Osteoblast (primary cell): ENCODE data around the gene NUP160. TPM values are rescaled to one million over a fixed set of nuclear protein-coding genes. Genes with fewer than 3 reads are reported as not detected.
A peak's percentile ranks its signal among the peaks of the same experiment; 100 is the strongest.
"Not testable (repeated sequence)": the region's sequence is repeated elsewhere in the genome, so short reads cannot be mapped to it uniquely, and the experiment has no call there.

ENCODE experiments used
- DNase-seq: peaks from one replicate; pipeline ENCODE4 v3.0.0; 2011; ENCODE audit warnings: low spot score, mixed read lengths; ENCODE audit not compliant: insufficient read length; ENCODE audit errors: missing footprints
- H2AFZ ChIP-seq: 2 replicates; pipeline ENCODE4 v1.6.0; 2011; ENCODE audit warnings: mild to moderate bottlenecking, low read length
- H3K27ac ChIP-seq: 2 replicates; pipeline ENCODE4 v1.5.1; 2011; ENCODE audit warnings: mild to moderate bottlenecking, low read depth, low read length, moderate library complexity
- H3K27me3 ChIP-seq: 2 replicates; pipeline ENCODE4 v1.6.0; 2012; ENCODE audit warnings: mild to moderate bottlenecking, control low read depth, inconsistent platforms, low read length, moderate library complexity; ENCODE audit not compliant: insufficient read depth
- H3K36me3 ChIP-seq: 2 replicates; pipeline ENCODE4 v1.5.1; 2011; ENCODE audit warnings: mild to moderate bottlenecking, low read length, control low read depth, moderate library complexity; ENCODE audit not compliant: insufficient read depth
- H3K4me1 ChIP-seq: 2 replicates; pipeline ENCODE4 v1.5.1; 2011; ENCODE audit warnings: mild to moderate bottlenecking, low read length, control low read depth, moderate library complexity; ENCODE audit not compliant: insufficient read depth
- H3K4me2 ChIP-seq: 2 replicates; pipeline ENCODE4 v1.6.0; 2011; ENCODE audit warnings: mild to moderate bottlenecking, low read length; ENCODE audit not compliant: insufficient read depth
- H3K4me3 ChIP-seq: fragments of 200-600 bp; sonication (generic); 3 replicates; pipeline ENCODE4 v1.5.1; 2012; ENCODE audit warnings: mild to moderate bottlenecking, low read length, inconsistent platforms; ENCODE audit not compliant: insufficient read depth
- H3K79me2 ChIP-seq: 2 replicates; pipeline ENCODE4 v1.6.0; 2012; ENCODE audit warnings: mild to moderate bottlenecking, low read length, control low read depth, inconsistent platforms; ENCODE audit not compliant: insufficient read depth
- H3K9me3 ChIP-seq: 2 replicates; pipeline ENCODE4 v1.5.1; 2011; ENCODE audit warnings: low read depth, low read length, control low read depth
- H4K20me1 ChIP-seq: 2 replicates; pipeline ENCODE4 v1.6.0; 2012; ENCODE audit warnings: mild to moderate bottlenecking, low read length, control low read depth; ENCODE audit not compliant: insufficient read depth
- CTCF ChIP-seq: IDR thresholded peaks from 2 replicates; pipeline ENCODE4 v1.5.1; 2011; ENCODE audit warnings: mild to moderate bottlenecking, low read depth, low read length, moderate library complexity; ENCODE audit errors: extremely low read depth
- total RNA-seq: library from RNA; depleted of rRNA; stranded (reverse); fragments of >200 nt; gene quantifications from 2 replicates; pipeline ENCODE4 v1.2.3, GENCODE V29; 2012

Gene NUP160
- total RNA-seq, 1 donor, result 27.1 TPM

GRCh38 chr11:47778878-47779483, 69.2 kb downstream of the NUP160 start:
- peaks cover 59% of the 10 kb centered on the region for H3K36me3 ChIP-seq
- no peaks in the 10 kb centered on the region for H4K20me1 ChIP-seq
- no peak overlapping the region for H3K4me2 ChIP-seq
- no peaks in the 10 kb centered on the region for H3K4me1 ChIP-seq
- TF ChIP-seq CTCF, result no peak
- no peaks in the 10 kb centered on the region for H3K9me3 ChIP-seq
- H2AFZ ChIP-seq, result no peak overlapping the region
- no peaks in the 10 kb centered on the region for H3K27me3 ChIP-seq
- no peaks in the 10 kb centered on the region for H3K79me2 ChIP-seq
- peak; percentile 17 for DNase-seq
- no peak overlapping the region for H3K4me3 ChIP-seq
- H3K27ac ChIP-seq, result no peak overlapping the region

GRCh38 chr11:47775240-47775869, 72.8 kb downstream of the NUP160 start:
- H3K79me2 ChIP-seq, result no peaks in the 10 kb centered on the region
- TF ChIP-seq CTCF, result no peak
- no peak overlapping the region for H3K27ac ChIP-seq
- no peak for DNase-seq
- no peaks in the 10 kb centered on the region for H3K27me3 ChIP-seq
- H3K4me1 ChIP-seq, result no peaks in the 10 kb centered on the region
- H3K4me2 ChIP-seq, result no peak overlapping the region
- H3K36me3 ChIP-seq, result peaks cover 40% of the 10 kb centered on the region
- H2AFZ ChIP-seq, result no peak overlapping the region
- no peaks in the 10 kb centered on the region for H4K20me1 ChIP-seq
- no peaks in the 10 kb centered on the region for H3K9me3 ChIP-seq
- no peak overlapping the region for H3K4me3 ChIP-seq

GRCh38 chr11:47773882-47774281, 74.3 kb downstream of the NUP160 start:
- Histone ChIP-seq H3K9me3 (no peaks in the 10 kb centered on the region), H3K36me3 (peaks cover 25% of the 10 kb centered on the region), H2AFZ (no peak overlapping the region), H3K4me3 (no peak overlapping the region), H3K27me3 (no peaks in the 10 kb centered on the region), H3K27ac (no peak overlapping the region), H4K20me1 (no peaks in the 10 kb centered on the region), H3K79me2 (no peaks in the 10 kb centered on the region), H3K4me1 (no peaks in the 10 kb centered on the region), H3K4me2 (no peak overlapping the region)
- TF ChIP-seq CTCF, result no peak
- no peak for DNase-seq

GRCh38 chr11:47769556-47769955, 78.6 kb downstream of the NUP160 start:
- Histone ChIP-seq H4K20me1 (peaks cover 17% of the 10 kb centered on the region), H3K79me2 (peaks cover 25% of the 10 kb centered on the region), H3K4me1 (peaks cover 13% of the 10 kb centered on the region)
- not testable (repeated sequence) for H2AFZ ChIP-seq, H3K27me3 ChIP-seq, H3K4me2 ChIP-seq, H3K9me3 ChIP-seq, H3K4me3 ChIP-seq, H3K36me3 ChIP-seq, DNase-seq, H3K27ac ChIP-seq
